Measurements from ENCODE around the gene ZNF277.

The ZNF277 gene

GRCh38 chr7:112365551-112365950 lies 159.1 kb downstream of the ZNF277 start:
- DNase-seq (ENCODE audit: low read depth), result no peak
- no peak for TF ChIP-seq CTCF (conservative IDR thresholded peaks at IDR 0.05; ENCODE audit: control insufficient read depth, insufficient read depth, low read depth, low read length)
- no peak overlapping the region for H3K4me3 ChIP-seq (ENCODE audit: control insufficient read depth, low read depth, low read length)

DNA sequence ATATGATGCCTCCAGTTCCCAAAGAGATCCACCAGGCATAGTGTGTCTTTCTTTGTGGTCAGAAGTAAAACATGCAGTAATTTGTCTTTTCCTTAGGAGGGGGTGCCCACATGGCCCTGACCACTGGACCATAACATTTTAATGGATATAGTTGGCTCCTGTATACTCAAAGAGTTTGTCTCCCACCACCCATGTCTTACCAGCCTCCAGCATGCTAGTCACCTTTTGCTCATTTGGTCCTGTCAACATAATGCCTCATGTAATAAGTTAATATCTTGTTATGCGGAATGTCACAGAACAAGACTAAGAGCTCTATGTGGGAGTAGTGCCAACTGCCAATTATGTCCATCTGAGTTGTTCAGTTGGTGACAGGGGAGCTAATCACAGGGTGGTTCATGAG lies 160.4 kb downstream of the ZNF277 start:
- TF ChIP-seq CTCF (conservative IDR thresholded peaks at IDR 0.05; ENCODE audit: control insufficient read depth, insufficient read depth, low read depth, low read length), result no peak
- DNase-seq (ENCODE audit: low read depth), result no peak

DNA sequence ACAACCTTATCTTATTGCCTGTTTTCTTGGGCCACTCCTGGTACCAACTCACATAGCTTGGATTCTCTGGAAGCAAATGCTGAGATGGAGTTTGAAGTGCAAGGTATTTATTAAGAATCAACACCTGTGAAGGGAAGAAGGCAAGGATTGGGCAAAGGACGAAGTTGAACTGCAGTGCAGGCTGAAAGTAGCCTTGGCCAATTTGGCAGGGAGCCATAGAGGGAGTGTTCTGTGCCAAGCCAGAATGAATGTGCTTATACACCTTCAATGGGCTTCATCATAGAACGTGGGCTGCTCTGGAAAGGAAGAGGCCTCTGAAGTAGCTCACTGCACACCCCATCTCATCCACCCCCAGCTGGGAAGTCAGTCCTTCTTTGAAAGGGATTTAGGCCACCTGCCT lies 163.9 kb downstream of the ZNF277 start:
- H3K4me3 ChIP-seq (ENCODE audit: control insufficient read depth, low read depth, low read length), result no peak overlapping the region
- DNase-seq (ENCODE audit: low read depth), result no peak
- no peak for TF ChIP-seq CTCF (conservative IDR thresholded peaks at IDR 0.05; ENCODE audit: control insufficient read depth, insufficient read depth, low read depth, low read length)

More for the DNA sequence above, 160.4 kb downstream of the ZNF277 start:
- no peak overlapping the region for H3K4me3 ChIP-seq (ENCODE audit: control insufficient read depth, low read depth, low read length)

DNA sequence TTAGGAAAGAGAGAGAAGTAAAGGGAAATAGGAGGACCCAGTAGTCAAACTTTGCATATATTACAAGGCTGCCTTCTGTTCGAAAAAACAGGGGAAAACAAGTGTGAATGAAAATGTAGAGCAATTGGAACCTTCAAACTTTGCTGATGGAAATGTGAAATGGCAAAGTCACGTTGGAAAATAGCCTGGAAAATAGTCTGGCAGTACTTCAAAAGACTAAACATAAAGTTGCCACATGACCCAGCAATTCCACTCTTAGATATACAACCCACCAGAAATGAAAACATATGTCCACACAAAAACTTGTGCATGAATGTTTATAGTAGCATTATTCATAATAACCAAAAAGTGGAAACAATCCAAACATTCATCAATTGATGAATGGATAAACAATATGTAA lies 165.2 kb downstream of the ZNF277 start:
- no peak overlapping the region for H3K4me3 ChIP-seq (ENCODE audit: control insufficient read depth, low read depth, low read length)
- no peak for TF ChIP-seq CTCF (conservative IDR thresholded peaks at IDR 0.05; ENCODE audit: control insufficient read depth, insufficient read depth, low read depth, low read length)
- peak; percentile 8 for DNase-seq (ENCODE audit: low read depth)

DNA sequence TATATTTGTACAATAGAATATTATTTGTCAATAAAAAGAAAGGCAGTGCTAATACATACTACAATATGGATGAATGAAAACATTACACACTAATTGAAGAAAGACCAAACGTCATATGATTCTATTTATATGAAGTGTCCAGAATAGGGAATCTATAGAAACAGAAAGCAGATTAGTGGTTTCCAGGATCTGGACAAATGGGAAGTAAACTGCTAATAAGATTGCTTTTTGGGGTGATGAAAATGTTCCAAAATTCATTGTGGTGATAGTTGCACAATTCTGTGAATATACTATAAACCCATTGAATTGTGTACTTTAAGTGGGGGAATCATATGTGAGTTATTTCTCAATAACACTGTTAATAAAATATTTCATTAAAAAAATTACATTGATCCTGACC lies 165.6 kb downstream of the ZNF277 start:
- TF ChIP-seq CTCF (conservative IDR thresholded peaks at IDR 0.05; ENCODE audit: control insufficient read depth, insufficient read depth, low read depth, low read length), result no peak
- no peak for DNase-seq (ENCODE audit: low read depth)
- H3K4me3 ChIP-seq (ENCODE audit: control insufficient read depth, low read depth, low read length), result no peak overlapping the region

- TF ChIP-seq CTCF (conservative IDR thresholded peaks at IDR 0.05; ENCODE audit: control insufficient read depth, insufficient read depth, low read depth, low read length), result no peak
- DNase-seq (ENCODE audit: low read depth), result no peak
- H3K4me3 ChIP-seq (ENCODE audit: control insufficient read depth, low read depth, low read length), result no peak overlapping the region
Measured at GRCh38 chr7:112377593-112377992, 171.1 kb downstream of the ZNF277 start.
